ENCODE measurements around the gene FOXO4. TPM values are rescaled to one million over a fixed set of nuclear protein-coding genes. Genes with fewer than 3 reads are reported as not detected.
"Not testable (repeated sequence)": the region's sequence is repeated elsewhere in the genome, so short reads cannot be mapped to it uniquely, and the experiment has no call there.

The FOXO4 gene, protein sequence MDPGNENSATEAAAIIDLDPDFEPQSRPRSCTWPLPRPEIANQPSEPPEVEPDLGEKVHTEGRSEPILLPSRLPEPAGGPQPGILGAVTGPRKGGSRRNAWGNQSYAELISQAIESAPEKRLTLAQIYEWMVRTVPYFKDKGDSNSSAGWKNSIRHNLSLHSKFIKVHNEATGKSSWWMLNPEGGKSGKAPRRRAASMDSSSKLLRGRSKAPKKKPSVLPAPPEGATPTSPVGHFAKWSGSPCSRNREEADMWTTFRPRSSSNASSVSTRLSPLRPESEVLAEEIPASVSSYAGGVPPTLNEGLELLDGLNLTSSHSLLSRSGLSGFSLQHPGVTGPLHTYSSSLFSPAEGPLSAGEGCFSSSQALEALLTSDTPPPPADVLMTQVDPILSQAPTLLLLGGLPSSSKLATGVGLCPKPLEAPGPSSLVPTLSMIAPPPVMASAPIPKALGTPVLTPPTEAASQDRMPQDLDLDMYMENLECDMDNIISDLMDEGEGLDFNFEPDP
- total RNA-seq: 1 to 10 TPM; 8.0 to 9.7 TPM

DNA sequence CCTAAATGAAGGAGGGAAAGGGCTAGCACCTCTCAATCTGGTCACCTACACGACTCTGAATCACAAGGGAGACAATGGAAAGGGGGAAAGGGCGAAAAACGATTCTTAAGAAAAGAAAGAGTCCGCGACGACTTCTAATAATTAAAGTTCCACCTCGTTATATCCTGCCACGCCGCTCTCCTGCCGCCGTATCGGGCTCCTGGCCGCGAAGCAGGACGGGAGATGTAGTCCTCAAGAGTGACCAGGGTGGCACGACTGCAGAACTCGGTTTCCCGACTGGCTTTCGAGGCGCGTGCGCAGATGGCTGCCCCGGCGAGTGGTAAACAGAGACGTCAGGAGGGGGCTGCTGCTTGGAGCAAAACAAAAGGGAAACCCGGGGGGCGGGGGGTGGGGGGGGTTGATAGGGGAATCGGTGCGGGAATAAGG, at the start of gene FOXO4:
Gene FOXO4 (plus strand): TSS at position 297 of the 426 bp plus-strand sequence. CDS start 678 bp downstream, outside the sequence.
- POLR2A ChIA-PET: no interaction called here
- CTCF ChIA-PET: interaction anchor here (0.9 to 1.1 kb wide), 2 partner anchors 16 to 23 kb away, joined by 3 read pairs; partner anchors contain the start of gene MED12

DNA sequence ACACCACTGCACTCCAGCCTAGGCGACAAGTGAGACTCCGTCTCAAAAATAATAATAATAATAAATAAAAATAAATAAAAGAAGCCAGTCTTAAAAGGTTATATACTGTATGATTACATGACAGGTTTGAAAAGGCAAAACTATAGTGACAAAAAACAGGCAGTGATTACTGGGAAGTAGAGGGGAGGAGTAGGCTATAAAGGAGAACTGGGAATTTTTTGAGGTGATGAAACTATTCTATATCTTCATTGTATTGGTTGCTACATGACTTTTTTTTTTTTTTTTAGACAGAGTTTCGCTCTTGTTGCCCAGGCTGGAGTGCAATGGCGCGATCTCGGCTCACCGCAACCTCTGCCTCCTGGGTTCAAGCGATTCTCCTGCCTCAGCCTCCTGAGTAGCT, 47.8 kb upstream of the FOXO4 start:
- POLR2A ChIA-PET: not testable (repeated sequence)

DNA sequence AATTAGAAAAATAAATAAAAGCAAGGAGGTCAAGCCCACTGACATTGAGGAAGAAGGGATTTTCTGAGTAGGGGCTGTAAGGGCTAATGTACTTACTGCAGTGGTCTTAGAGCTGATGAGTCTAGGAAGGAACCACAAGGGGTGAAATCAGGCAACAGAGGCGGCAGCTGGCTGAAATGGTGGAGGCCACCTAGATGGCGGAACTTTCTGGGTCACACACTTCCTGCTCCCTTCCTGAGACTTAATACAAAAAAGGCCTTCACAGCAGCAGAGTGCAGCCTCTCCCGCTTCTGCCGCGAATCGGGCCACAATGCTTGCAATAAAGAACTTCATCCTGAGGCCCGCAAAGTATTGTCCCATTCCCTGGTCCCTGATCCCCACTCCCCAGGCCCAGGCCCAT, 42.9 kb upstream of the FOXO4 start:
- POLR2A ChIA-PET: no interaction called here
- CTCF ChIA-PET: no interaction called here

More for the DNA sequence above, 47.8 kb upstream of the FOXO4 start:
- CTCF ChIA-PET: not testable (repeated sequence)

DNA sequence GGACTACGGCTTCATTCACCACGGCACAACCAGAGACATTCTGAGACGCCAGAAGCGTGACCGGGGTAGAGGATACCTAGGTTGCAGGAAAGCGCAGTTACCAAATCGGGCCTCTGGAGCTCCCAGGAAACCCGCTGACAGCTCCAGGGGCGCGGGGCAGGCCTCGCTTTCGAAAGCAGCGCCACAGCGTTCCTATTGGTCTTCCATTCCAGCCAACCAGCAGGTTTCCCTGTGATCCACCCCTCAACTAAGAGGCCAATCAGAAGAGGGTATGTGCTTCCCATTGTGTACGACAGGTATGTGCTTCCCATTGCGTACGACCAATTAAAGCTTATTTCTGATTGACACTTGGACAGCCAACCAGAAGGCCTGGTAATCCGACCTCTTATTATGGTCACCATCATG, 42.4 kb upstream of the FOXO4 start:
- POLR2A ChIA-PET: no interaction called here
- CTCF ChIA-PET: no interaction called here

DNA sequence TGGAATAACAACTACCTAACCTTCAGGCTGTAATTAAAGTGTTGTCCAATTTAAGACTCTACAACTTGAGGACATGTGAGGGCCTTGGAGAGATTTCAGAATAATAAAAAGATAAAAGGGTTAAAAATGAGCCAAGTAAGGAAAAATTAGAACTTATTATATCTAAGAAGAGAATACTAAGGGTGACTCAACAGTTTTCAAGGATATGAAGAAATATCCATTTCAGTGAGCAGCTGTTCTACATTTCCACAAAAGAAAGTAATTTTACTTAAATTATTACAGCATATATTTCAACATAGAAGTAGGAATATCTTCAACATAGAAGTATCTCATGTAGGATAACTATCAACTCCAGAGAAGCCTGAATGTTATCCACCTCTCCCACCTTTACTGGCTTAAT, 38.8 kb upstream of the FOXO4 start:
- POLR2A ChIA-PET: no interaction called here
- CTCF ChIA-PET: no interaction called here

DNA sequence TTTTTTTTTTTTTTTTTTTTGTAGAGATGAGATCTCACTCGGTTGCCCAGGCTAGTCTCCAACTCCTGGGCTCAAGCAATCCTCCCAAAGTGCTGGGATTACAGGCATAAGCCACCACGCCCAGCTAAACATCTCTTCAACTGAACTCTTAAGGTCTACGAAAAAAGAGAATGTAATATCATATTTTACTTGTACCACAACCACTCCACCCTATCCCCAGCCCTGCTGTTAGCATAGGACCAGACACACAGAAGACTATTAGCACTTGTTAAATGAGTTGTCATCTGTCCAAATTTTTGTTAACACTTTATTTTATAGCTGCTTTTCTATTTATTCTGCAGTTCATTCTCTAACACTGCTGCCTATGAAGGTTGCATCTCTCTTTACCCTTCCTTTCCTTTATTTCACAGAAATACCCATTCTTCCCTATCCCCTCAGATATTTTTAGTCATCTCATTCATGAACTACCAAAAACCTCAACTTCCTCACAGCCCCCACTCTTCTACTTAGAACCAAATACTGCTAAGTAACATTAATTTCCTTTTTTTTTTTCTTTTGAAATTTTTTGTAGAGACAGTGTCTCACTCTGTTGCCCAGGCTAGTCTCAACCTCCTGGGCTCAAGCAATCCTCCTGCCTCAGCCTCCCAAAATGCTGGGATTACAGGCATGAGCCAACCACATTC, 37.7 kb upstream of the FOXO4 start:
- CTCF ChIA-PET: interaction anchor here (0.6 kb wide), 1 partner anchor 196 kb away, joined by 4 read pairs; no protein-coding TSS in a partner anchor

DNA sequence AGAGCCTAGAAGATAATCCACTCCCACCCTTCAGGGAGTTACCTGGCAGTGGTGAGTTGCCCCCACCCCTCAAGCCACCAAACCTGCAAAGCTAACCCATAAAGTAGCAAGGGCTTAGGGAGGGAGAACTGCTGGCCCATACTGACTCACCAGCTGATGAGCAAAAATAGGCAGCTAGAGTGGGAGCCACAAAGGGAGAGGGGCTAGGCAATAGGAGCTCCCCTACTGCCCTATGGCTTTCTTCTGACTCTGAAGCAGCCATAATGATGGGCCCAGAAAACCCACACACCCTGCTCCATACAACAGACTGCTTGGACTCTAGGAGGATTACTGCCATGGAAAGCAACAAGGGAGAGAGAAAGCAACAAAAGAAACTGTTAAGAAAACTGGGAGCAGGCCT, 35.5 kb upstream of the FOXO4 start:
- ChIA-PET CTCF (no interaction called here), POLR2A (no interaction called here)

More for the DNA sequence above, 37.7 kb upstream of the FOXO4 start:
- POLR2A ChIA-PET: no interaction called here

DNA sequence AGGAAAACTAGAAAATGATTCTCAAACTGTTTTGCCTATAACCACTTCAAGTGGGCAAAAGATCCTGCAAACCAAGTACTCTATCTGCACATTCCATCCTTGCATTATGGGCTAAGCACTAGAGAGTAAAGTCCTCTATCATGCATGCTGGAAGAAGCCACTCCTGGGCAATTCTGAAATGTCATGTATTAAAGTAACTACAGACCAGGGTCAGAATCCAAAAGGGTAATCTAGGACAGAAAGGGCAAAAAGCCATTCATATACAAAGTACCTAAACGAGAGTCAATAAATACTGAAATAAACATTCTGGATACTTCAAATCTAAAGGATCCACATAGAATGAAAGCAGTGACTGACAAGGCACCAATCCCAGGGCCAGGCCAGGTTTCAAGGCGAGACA, 28.6 kb upstream of the FOXO4 start:
- CTCF ChIA-PET: no interaction called here
- POLR2A ChIA-PET: interaction anchor here (0.6 to 0.7 kb wide), 2 partner anchors 114 to 300 kb away, joined by 3 to 5 read pairs; no protein-coding TSS in a partner anchor

DNA sequence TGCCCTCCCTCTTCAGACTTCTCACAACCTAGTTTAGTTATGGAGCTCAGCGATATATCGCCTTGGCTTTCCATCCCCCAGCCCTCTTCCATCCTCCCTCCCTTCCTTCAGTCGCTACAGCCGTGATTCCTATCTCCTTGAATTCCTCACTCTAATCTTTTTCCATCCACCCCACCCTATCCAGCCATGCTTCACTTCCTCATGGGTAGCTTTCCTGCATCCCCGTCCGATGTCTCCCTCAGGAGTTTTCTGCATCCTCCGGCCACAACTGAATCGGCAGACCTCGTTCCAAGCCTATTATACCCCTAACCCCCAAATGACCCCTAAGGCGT, 28.0 kb upstream of the FOXO4 start:
- CTCF ChIA-PET: no interaction called here
- POLR2A ChIA-PET: interaction anchor here (0.5 to 0.9 kb wide), 6 partner anchors 44 to 301 kb away, joined by 3 to 5 read pairs (median 4); partner anchors contain the start of gene MED12

DNA sequence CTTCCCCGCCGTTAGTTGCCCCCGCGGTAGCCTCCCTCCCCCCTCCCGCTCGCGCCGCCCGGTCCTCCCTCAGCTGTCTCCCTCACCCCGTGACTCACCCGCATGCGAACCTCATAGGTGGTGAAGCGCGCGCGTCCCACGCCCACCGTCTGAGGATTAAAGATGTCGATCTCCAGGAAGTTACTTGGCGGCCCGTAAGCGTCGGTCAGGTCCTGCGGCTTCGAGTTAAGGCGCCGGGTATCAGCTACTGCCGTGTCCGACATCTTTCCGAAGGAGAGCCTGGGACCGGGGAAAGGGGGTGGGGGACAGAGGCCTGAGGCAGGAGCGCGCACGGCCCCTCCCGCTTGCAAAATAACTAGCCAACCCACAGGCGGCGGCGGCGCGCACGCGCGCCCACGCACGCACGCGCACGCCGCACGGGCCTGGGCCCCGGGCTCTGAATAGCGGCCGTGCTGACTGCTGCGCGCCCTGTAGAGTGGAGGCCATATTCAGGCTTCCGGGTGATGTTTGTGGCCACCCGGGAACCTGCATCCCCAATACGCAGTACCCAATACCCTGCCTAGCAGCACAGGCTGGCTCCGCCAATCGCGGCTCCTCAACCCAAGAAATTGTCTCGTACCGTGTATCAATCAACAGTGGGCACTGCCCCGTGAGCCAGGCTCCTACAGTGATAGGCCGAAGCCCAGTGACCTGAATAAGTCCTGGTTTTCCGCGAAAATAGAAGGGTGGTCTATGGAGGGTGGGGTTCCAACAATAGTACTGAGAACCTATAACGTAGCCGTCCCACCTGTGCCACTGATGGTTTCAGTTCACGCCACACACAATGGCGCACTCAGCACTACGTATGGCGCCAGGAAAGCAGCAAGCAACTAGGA, 27.4 kb upstream of the FOXO4 start, which contains the start of gene SNX12:
Gene SNX12 (minus strand): TSS at position 291 of the 875 bp plus-strand sequence. CDS start 28 bp downstream, at position 263.
- POLR2A ChIA-PET: interaction anchor here (0.5 to 0.9 kb wide), 5 partner anchors 44 to 302 kb away, joined by 3 to 5 read pairs (median 4); partner anchors contain the start of gene MED12
- CTCF ChIA-PET: no interaction called here

DNA sequence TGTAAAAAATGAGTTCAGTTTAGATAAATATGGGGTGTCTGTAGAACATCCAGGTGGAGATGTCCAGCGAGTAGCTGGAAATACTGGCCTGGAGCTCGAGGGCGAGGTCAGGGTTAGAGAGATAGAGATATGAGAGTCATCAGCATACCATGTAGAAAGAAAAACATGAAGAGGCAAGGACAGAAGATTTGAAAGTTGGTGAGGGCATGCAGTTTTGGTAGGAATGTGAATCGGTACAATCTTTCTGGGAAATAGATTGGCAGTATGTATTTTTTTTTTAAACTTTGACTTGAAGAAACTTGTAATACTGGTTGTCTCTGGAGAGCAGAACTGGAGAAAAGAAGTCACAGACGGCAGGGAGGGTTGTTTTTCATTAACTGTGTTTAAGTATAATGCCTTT, 25.1 kb upstream of the FOXO4 start:
- POLR2A ChIA-PET: no interaction called here
- CTCF ChIA-PET: no interaction called here

DNA sequence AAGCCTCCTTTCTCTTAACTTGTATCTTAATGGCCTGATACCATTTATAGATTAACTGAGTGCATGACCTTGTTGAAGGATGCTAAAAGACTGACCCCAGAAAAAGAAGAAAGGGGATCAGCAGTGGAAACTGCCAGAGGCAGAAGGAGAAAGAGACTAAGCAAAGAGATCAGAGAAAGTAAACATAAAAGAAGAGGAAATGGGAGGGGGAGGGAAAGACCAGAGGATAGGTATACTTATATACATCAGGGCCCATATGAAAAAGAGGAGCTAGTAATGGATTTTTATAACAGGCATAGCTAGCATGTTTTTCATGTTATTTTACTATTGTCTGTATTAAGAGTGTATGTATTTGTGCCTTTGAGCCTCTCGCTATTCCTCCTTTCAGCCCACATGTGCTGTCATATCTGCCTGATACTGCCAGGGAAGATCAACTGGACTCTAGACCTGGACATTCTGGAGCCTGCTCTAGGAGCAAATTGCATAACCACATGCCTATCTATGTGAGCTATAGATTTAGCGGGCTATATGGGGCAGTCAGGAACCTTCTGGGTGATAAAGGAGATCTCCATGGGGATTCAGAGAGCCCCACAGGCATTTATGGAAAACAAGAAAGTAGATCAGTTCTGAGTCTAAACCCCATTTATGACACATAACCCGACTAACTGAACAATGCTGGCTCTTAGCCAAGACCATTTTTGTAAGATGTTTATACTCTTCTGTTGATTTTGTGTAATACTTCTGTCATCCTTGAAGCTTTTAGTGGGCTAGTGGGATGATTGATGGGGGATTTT, 14.1 kb upstream of the FOXO4 start:
- ChIA-PET POLR2A (no interaction called here), CTCF (no interaction called here)

DNA sequence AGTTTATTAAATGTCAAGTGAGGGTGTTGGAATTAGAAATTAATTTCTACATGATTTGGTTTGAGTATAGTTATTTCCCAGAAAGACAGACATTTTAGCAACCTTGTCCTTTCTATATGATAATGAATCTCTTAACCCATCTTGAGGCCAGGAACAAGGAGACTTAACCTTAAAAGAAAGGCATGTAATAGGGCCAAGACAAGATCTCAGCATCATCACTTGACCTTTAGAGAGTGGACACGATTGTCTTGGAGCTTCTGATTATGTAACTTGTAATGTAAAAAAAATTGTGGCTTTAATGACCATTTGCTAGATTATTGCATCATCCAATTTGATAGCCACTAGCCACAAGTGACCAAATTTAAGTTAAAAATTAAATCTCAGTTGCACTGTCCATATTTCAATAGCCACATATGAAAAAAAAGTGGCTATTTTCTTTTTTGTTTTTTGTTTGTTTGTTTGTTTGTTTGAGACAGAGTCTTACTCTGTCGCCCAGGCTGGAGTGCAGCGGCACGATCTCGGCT, 13.5 kb upstream of the FOXO4 start:
- POLR2A ChIA-PET: no interaction called here
- CTCF ChIA-PET: no interaction called here

DNA sequence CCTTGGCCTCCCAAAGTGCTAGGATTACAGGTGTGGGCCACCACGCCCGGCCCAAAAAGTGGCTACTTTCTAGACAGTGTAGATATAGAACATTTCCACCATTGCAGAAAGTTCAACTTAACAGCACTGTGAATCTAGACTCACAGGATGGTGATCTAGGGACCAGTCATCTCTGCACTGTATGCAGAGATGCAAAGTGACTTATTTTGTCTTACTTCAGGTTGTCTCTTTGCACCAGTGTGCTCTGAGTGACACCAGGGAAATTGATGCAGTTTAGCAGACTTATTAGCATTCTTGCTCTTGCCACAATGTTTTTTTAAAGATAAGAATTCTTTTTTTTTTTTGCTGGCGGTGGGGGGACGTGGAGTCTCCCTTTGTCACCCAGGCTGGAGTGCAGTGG, 12.8 kb upstream of the FOXO4 start:
- POLR2A ChIA-PET: no interaction called here
- CTCF ChIA-PET: interaction anchor here (0.6 kb wide), 1 partner anchor 441 kb away, joined by 3 read pairs; no protein-coding TSS in a partner anchor

DNA sequence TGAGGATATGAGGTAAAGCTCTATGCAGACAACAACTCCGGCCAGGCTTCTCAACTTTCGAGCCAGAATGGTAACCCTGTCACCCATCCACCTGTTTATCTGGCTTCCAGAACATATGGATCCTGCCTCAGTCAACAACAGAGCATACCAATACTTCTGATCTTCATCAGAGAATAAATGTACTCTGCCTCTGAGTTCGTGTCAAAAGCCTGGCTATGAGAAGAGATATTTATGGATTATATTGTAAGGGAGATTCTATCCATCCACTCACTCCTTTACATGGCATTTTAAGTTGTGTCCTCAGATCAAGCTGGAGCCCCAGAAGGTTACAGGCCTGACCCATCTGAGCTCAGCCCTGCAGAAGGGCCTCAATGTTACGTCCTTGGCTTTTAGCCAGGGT, 9.8 kb upstream of the FOXO4 start:
- ChIA-PET CTCF (no interaction called here), POLR2A (no interaction called here)

DNA sequence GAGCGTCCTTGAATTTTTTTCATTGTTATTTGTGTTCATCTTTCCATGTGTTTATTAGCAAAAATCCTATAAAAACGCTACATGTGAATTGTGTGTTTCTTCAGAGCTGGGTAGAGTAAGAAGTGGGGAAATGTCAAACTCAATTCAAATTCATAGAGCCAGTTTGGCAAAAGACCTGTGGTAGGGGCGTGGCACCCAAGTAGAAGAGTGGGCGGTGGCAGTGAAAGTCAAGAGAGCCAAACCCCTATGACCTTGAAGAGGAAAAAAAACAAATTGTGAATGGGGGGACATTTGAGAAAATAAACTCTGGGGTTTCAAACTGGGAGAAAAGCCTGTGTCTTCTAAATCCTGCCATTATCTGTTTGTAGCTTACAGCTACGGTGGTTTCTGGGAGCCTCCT, 4.4 kb upstream of the FOXO4 start:
- POLR2A ChIA-PET: no interaction called here
- CTCF ChIA-PET: no interaction called here

DNA sequence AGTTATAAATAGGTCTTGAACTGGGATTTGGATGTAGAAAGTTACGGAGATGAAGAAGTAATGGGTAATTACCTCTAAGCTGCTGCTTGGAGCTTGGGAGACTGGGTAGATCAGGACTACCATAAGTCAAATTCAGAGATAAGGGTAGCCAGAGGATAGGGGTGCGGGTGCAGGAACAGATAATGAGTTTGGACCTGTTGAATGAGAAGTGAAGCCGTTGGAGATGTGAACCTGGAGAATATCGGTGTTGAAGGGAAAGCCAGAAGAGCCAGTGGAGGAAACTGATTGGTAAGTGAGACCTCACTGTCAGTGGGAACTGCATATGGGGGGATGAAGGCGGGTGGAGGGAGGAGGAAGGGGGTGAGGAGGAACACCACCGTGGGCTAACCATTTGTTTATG, 618 bp upstream of the FOXO4 start:
- ChIA-PET POLR2A (no interaction called here), CTCF (no interaction called here)

DNA sequence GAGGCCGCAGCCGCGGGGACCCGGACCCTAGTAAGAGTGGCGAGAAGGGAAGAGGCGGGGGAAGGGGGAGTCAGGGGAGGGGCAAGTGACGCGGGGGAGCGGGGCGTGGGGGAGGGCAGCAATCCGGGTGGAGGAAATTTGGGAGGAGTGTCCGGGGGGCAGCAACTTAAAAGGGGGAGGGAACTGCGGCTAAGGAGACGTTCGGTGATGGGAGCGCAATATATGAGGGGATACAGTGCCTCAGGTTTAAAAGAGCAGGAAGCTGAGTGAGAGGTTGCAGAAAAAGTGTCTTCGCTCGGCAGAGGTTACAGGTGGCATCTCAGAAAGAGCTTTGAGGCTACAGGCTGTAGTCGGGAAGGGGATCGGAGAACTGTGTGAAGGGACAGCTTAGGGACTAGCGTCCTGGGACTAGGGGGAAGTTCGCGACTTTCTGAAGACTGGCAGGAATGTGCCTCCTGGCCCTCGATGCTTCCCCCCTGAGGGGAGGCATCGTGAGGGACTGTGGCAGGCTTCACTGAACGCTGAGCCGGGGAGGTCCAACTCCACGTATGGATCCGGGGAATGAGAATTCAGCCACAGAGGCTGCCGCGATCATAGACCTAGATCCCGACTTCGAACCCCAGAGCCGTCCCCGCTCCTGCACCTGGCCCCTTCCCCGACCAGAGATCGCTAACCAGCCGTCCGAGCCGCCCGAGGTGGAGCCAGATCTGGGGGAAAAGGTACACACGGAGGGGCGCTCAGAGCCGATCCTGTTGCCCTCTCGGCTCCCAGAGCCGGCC, 519 bp downstream of the FOXO4 start:
- POLR2A ChIA-PET: no interaction called here
- CTCF ChIA-PET: interaction anchor here (0.9 to 1.1 kb wide), 2 partner anchors 16 to 22 kb away, joined by 3 read pairs; partner anchors contain the start of gene MED12

All from activated CD8-positive, alpha-beta memory T cell treated with anti-CD3 and anti-CD28 coated beads for 36 hours (primary cell).